Activated T-cell treated with anti-CD3 and anti-CD28 coated beads, Interleukin-2, amount 50 U/mL, for 72 hours (primary cell): ENCODE measurements around the gene FAM53C. TPM values are rescaled to one million over a fixed set of nuclear protein-coding genes. Genes with fewer than 3 reads are reported as not detected.
A peak's percentile ranks its signal among the peaks of the same experiment; 100 is the strongest.
"Not testable (repeated sequence)": the region's sequence is repeated elsewhere in the genome, so short reads cannot be mapped to it uniquely, and the experiment has no call there.

Experiments
- ATAC-seq, 2 donors: fragments of 150-1000 bp; cut with Tn5 transposase; replicated peaks in 1 of 2; 2 replicates each; pipeline ENCODE4 v1.10.0; 2021; ENCODE audit warnings: moderate library complexity in 2 of 2, mild to moderate bottlenecking in 1 of 2
- DNase-seq, 2 donors: peaks; one replicate each; pipeline ENCODE4 v3.0.0; 2021 to 2022; ENCODE audit warnings: mixed read lengths in 1 of 2
- H3K27ac Mint-ChIP-seq: one replicate; pipeline ENCODE4 v1.8.0; 2022; ENCODE audit warnings: mild to moderate bottlenecking, moderate library complexity, mixed read lengths
- H3K27me3 Mint-ChIP-seq: one replicate; pipeline ENCODE4 v1.8.0; 2022; ENCODE audit warnings: low read depth, mixed read lengths
- H3K36me3 Mint-ChIP-seq, 2 donors: one replicate each; pipeline ENCODE4 v1.8.0; 2022; ENCODE audit warnings: mixed read lengths in 2 of 2, mild to moderate bottlenecking in 1 of 2; ENCODE audit not compliant: insufficient read depth in 2 of 2
- H3K4me1 Mint-ChIP-seq: one replicate; pipeline ENCODE4 v1.8.0; 2022; ENCODE audit warnings: low read depth, mixed read lengths
- H3K4me3 Mint-ChIP-seq, 2 donors: one replicate each; pipeline ENCODE4 v1.8.0; 2022; ENCODE audit warnings: mild to moderate bottlenecking in 2 of 2, mixed read lengths in 2 of 2, moderate library complexity in 2 of 2
- H3K9me3 Mint-ChIP-seq, 2 donors: one replicate each; pipeline ENCODE4 v1.8.0; 2022; ENCODE audit warnings: mixed read lengths in 2 of 2
- total RNA-seq, 2 donors: library from RNA; stranded (reverse); gene quantifications; one replicate each; pipeline ENCODE4 v1.2.3, GENCODE V29; 2022

Gene FAM53C
- total RNA-seq: 10 to 100 TPM; 39.1 to 44.7 TPM

GRCh38 chr5:138337685-138338410 is at the start of gene FAM53C:
FAM53C (plus strand) TSS chr5:138338266; CDS start chr5:138341336, 3,070 bp downstream.
- H3K27ac Mint-ChIP-seq: peak within 1 kb of the TSS; percentile 98
- no peaks in the 10 kb centered on the region for H3K9me3 Mint-ChIP-seq
- H3K4me3 Mint-ChIP-seq: peak within 1 kb of the TSS; percentile 78 to 92
- ATAC-seq: peak; percentile 88 to 90
- H3K4me1 Mint-ChIP-seq: peaks cover 49% of the 10 kb centered on the region
- no peaks in the 10 kb centered on the region for H3K27me3 Mint-ChIP-seq
- DNase-seq: peak; percentile 96 to 98
- H3K36me3 Mint-ChIP-seq: peaks cover 3 to 6% of the 10 kb centered on the region in 2 donors

DNA sequence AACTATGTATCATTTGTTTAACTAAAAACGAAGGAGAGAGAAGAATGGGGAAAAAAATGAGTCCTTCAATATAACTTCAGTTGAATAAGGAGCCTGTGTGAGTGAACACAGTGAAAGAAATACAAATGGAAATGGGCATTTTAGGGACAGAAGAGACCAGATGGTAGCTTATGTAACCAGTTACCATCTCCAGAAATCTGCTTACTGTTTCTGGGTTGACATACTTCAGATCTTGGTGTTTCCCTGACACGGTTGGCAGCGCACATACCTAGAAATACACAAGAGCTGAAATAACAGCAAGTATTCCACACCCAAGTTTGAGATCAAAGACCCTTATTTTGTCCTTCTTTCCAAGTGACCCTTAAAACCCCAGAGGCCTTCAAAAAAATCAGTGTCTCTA is 48.8 kb upstream of the FAM53C start:
- Mint-ChIP-seq H3K9me3 (no peaks in the 10 kb centered on the region), H3K36me3 (peaks cover 0 to 4% of the 10 kb centered on the region in 2 donors), H3K27ac (no peak overlapping the region), H3K4me1 (no peaks in the 10 kb centered on the region), H3K4me3 (no peak overlapping the region), H3K27me3 (no peaks in the 10 kb centered on the region)
- ATAC-seq (no peak), DNase-seq (no peak)

- Mint-ChIP-seq H3K36me3 (peaks cover 1 to 3% of the 10 kb centered on the region in 2 donors), H3K27ac (no peak overlapping the region), H3K4me3 (no peak overlapping the region), H3K4me1 (no peaks in the 10 kb centered on the region), H3K27me3 (no peaks in the 10 kb centered on the region), H3K9me3 (no peaks in the 10 kb centered on the region)
- ATAC-seq (no peak), DNase-seq (no peak)
Observed at GRCh38 chr5:138303372-138303771, 34.7 kb upstream of the FAM53C start.

GRCh38 chr5:138305797-138306196 is 32.3 kb upstream of the FAM53C start:
- Mint-ChIP-seq H3K4me3 (no peak overlapping the region), H3K9me3 (no peaks in the 10 kb centered on the region), H3K27ac (no peak overlapping the region), H3K27me3 (no peaks in the 10 kb centered on the region), H3K4me1 (no peaks in the 10 kb centered on the region), H3K36me3 (no peaks in the 10 kb centered on the region)
- no peak for ATAC-seq
- DNase-seq: no peak

- ATAC-seq: no peak
Observed at GRCh38 chr5:138315751-138316278, 22.3 kb upstream of the FAM53C start.

GRCh38 chr5:138316355-138316754 is 21.7 kb upstream of the FAM53C start:
- H3K4me3 Mint-ChIP-seq: no peak overlapping the region
- DNase-seq (no peak), ATAC-seq (no peak)
- no peak overlapping the region for H3K27ac Mint-ChIP-seq
- no peaks in the 10 kb centered on the region for H3K9me3 Mint-ChIP-seq
- H3K27me3 Mint-ChIP-seq: no peaks in the 10 kb centered on the region
- no peaks in the 10 kb centered on the region for H3K4me1 Mint-ChIP-seq
- peaks cover 4 to 14% of the 10 kb centered on the region in 2 donors for H3K36me3 Mint-ChIP-seq

More at GRCh38 chr5:138315751-138316278, 22.3 kb upstream of the FAM53C start:
- Mint-ChIP-seq H3K4me1 (no peaks in the 10 kb centered on the region), H3K36me3 (peaks cover 4 to 14% of the 10 kb centered on the region in 2 donors), H3K27me3 (no peaks in the 10 kb centered on the region), H3K9me3 (no peaks in the 10 kb centered on the region), H3K27ac (no peak overlapping the region), H3K4me3 (no peak overlapping the region)
- no peak for DNase-seq

- H3K27me3 Mint-ChIP-seq, DNase-seq, H3K27ac Mint-ChIP-seq, H3K4me3 Mint-ChIP-seq, ATAC-seq, H3K4me1 Mint-ChIP-seq, H3K36me3 Mint-ChIP-seq, H3K9me3 Mint-ChIP-seq: not testable (repeated sequence)
Observed at GRCh38 chr5:138318211-138318610, 19.9 kb upstream of the FAM53C start.

DNA sequence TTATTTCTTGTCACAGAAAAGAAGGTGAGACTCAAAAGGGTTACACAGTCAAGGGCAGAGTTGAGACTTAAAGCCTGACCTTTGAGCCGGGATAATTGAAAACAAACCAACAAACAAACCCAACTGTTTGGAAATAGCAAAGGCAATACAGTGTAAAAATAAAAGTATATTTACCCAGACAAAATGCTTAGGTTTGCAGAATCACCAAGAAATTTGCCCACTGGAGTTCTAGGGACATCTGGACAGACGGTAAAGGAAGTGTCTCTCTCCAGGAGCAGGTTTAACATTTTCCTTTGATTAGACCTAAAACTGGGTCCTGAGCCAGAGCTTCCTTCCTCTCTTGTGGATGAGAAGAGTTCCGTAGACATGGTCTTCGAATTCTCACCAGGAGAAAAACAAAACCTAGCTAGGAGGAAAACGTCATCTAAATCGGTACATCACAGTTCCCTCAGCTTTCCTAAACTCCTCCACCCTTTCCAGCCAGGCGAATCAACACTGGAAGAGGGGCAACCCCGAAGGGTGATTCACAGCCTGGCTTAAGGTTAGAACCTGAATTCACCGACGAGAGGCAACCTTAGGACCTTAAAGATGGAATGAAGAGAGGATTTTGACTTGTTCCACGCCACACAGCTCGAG is 7.1 kb upstream of the FAM53C start:
- Mint-ChIP-seq H3K27ac (peak overlapping the region; percentile 66), H3K27me3 (no peaks in the 10 kb centered on the region)
- ATAC-seq: no peak

GRCh38 chr5:138331449-138332368 is 6.4 kb upstream of the FAM53C start, which contains the start of gene CDC25C:
CDC25C (minus strand) TSS chr5:138331804; CDS start chr5:138331180, 624 bp downstream.
- ATAC-seq (peak; percentile 99), DNase-seq (peak; percentile 97 to 99)
- peak within 1 kb of the TSS; percentile 66 for H3K27ac Mint-ChIP-seq
- peak within 1 kb of the TSS; percentile 94 to 98 for H3K4me3 Mint-ChIP-seq
- no peaks in the 10 kb centered on the region for H3K27me3 Mint-ChIP-seq
- H3K9me3 Mint-ChIP-seq: no peaks in the 10 kb centered on the region
- H3K36me3 Mint-ChIP-seq: peaks cover 0 to 2% of the 10 kb centered on the region in 2 donors
- peaks cover 37% of the 10 kb centered on the region for H3K4me1 Mint-ChIP-seq

More for the DNA sequence above, 7.1 kb upstream of the FAM53C start:
- Mint-ChIP-seq H3K4me3 (peak overlapping the region; percentile 94 to 98), H3K36me3 (peaks cover 0 to 2% of the 10 kb centered on the region in 2 donors), H3K9me3 (no peaks in the 10 kb centered on the region), H3K4me1 (peaks cover 35% of the 10 kb centered on the region)
- no peak for DNase-seq

- no peak for ATAC-seq
- peaks cover 57% of the 10 kb centered on the region for H3K4me1 Mint-ChIP-seq
- no peaks in the 10 kb centered on the region for H3K9me3 Mint-ChIP-seq
- peak overlapping the region in 1 of 2 donors; percentile 32 for H3K4me3 Mint-ChIP-seq
- H3K27me3 Mint-ChIP-seq: no peaks in the 10 kb centered on the region
- H3K36me3 Mint-ChIP-seq: peaks cover 0 to 7% of the 10 kb centered on the region in 2 donors
- peak in 1 of 2 donors; percentile 38 for DNase-seq
- no peak overlapping the region for H3K27ac Mint-ChIP-seq
Observed at GRCh38 chr5:138334867-138335447, 3.1 kb upstream of the FAM53C start.

GRCh38 chr5:138336952-138337684 is 948 bp upstream of the FAM53C start:
- peaks cover 56% of the 10 kb centered on the region for H3K4me1 Mint-ChIP-seq
- H3K36me3 Mint-ChIP-seq: peaks cover 2 to 6% of the 10 kb centered on the region in 2 donors
- no peaks in the 10 kb centered on the region for H3K27me3 Mint-ChIP-seq
- peak overlapping the region; percentile 78 to 92 for H3K4me3 Mint-ChIP-seq
- ATAC-seq (peak; percentile 10 to 16), DNase-seq (no peak)
- H3K9me3 Mint-ChIP-seq: no peaks in the 10 kb centered on the region
- H3K27ac Mint-ChIP-seq: peak overlapping the region; percentile 98
